GM12864 (cell line): Measurements from ENCODE around the gene GALNTL6.
A peak's percentile ranks its signal among the peaks of the same experiment; 100 is the strongest.

Experiments used
- DNase-seq: peaks from one replicate; pipeline ENCODE4 v3.0.0-alpha.2; 2011; ENCODE audit warnings: low read depth
- H3K4me3 ChIP-seq: 2 replicates; pipeline ENCODE4 v1.5.1; 2011; ENCODE audit warnings: mild to moderate bottlenecking, low read depth, low read length, control low read depth
- TF ChIP-seq, protein P1 (sequence below): IDR thresholded peaks from 2 replicates; pipeline ENCODE4 v1.5.1; 2011; ENCODE audit warnings: low read depth, mild to moderate bottlenecking, moderate library complexity, low read length, control low read depth, inconsistent platforms; ENCODE audit errors: missing control alignments

The GALNTL6 gene

DNA sequence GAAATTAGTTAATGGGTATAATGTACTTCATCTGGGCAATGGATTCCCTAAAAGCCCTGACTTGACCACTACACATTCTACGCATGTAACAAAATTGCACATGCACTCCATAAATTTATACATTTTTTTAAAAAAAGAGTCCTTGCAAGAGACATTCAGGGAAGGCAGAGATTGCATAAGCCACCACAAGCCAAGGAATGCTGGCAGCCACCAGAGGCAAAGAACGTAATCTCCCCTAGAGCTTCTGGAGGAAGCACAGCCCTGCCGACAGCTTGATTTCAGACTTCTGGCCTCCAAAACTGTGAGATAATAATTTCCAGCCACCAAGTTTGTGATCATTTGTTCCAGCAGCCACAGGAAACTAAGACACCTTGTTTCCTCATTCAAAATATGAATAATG, 1169.8 kb downstream of the GALNTL6 start:
- DNase-seq = no peak
- no peak overlapping the region for H3K4me3 ChIP-seq
- TF ChIP-seq, protein P1, sequence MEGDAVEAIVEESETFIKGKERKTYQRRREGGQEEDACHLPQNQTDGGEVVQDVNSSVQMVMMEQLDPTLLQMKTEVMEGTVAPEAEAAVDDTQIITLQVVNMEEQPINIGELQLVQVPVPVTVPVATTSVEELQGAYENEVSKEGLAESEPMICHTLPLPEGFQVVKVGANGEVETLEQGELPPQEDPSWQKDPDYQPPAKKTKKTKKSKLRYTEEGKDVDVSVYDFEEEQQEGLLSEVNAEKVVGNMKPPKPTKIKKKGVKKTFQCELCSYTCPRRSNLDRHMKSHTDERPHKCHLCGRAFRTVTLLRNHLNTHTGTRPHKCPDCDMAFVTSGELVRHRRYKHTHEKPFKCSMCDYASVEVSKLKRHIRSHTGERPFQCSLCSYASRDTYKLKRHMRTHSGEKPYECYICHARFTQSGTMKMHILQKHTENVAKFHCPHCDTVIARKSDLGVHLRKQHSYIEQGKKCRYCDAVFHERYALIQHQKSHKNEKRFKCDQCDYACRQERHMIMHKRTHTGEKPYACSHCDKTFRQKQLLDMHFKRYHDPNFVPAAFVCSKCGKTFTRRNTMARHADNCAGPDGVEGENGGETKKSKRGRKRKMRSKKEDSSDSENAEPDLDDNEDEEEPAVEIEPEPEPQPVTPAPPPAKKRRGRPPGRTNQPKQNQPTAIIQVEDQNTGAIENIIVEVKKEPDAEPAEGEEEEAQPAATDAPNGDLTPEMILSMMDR = no peak

DNA sequence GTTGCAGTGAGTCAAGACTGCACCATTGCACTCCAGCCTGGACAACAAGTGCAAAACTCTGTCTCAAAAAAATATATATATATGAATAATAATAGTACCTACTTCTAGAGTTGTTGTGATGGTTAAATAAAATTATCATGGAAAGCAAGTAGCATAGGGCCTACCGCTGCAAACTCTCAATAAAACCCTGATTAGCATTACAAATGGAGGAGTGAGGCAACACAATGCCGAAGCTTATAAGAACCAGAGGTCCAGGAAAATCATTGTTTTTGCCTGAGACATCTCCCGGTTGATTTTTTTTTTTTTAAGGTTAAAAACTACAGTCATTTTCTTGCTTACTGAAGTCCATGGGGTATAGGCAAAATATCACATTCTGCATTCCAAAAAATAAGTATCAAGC, 1170.4 kb downstream of the GALNTL6 start:
- no peak for DNase-seq
- no peak overlapping the region for H3K4me3 ChIP-seq
- TF ChIP-seq, protein P1 = no peak

DNA sequence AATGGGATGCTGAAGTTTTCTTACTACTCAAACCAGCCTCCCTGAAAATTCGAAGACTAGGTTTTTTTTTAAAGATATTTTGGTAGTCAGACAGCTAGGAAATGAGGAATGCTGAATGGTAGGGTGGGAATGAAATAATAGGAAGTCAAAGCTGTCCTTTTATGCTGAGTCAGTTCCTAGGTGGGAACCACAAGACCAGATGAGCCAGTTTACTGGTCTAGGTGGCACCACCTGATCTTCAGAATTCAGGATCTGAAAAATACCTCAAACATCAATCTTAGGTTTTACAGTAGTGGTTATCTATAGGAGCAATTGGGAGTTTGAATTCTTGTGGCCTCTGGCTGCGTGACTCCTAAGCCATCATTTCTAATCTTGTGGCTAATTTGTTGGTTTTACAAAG, 1172.3 kb downstream of the GALNTL6 start:
- H3K4me3 ChIP-seq = no peak overlapping the region
- no peak for DNase-seq
- TF ChIP-seq, protein P1 = no peak

DNA sequence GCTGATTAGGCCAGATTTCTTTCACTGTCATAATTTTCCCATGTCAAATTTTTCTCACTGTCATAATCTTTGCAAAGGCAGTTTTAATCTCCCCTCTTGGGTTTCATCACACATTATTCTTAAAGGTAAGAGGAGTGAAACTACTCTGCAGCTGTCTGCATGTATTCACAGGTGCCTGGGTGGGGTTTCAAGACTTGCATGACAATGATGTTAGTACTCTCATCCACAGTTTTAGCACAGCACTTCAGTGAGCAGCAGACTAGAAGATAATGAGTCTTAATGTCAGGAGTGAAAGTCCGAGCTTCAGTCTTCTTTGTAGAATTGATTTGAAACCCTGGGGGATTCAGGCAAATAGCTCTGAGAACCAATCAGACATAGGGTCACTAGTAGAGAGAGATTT, 1172.9 kb downstream of the GALNTL6 start:
- no peak overlapping the region for H3K4me3 ChIP-seq
- peak; percentile 26 for DNase-seq
- TF ChIP-seq, protein P1 = no peak

DNA sequence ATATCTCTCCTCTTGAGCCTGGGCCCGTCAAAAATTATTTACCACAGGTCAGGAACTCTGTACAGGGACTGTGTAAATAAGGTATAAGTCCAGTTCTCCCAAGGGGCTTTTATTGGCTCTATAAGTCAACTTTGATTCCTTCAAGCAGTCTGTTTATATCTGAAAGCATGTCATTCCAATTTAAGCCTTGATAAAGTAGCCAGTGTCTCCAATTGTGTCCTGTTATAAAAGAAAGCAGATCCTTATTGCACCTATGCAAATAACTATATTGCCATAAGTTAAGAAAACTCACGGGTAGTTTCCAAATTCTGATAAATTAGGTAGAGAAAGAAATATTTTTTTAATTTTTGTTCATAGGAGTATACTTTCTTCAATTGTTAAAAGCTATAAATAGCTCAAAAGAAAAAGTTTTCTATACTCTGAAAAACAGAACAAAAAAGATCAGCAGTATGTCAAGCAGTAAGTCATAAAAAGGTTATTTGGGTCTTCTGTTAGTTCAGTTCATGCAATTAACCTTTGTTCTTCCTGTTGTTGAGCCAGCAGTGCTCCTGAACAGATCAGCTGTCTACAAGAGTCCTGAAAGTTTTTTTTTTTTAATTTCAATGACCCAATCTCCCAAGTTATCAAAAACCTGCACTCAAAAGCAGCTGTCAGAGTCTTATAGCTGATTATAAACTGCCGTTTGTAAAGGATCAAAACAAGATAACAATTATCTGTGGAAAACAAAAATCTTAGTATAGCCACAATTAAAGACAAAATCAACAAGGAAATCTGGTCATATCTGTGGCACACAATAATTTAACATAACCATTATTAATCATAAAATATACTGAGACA, 1177.0 kb downstream of the GALNTL6 start:
- TF ChIP-seq, protein P1 = no peak
- DNase-seq = no peak
- H3K4me3 ChIP-seq = no peak overlapping the region

DNA sequence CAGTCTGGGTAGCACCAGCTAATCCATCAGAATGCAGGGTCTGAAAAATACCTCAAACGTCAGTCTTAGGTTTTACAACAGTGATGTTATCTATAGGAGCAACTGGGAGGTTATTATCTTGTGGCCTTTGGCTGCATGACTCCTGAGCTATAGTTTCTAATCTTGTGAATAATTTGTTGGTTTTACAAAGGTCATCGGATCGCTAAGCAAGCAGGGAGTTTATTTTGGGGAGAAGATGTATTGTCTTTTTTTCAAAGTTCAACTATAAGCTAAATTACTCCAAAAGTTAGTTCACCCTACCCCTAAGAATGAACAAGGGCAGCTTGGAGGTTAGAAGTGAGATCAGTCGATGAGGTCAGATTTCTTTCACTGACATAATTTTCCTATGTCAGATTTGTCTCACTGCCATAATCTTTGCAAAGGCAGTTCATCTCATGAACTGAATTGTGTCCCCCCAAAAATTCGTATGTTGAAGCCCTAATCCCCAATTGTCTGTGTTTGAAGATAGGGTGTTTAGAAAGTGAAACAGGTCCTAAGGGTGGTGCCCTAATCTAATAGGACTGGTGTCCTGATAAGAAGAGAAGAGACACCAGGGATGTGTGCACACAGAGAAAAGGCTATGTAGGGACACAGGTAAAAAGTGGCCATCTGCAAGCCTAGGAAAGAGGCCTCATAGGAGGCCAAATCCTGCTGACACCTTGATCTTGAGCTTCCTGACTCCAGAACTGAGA, 1179.6 kb downstream of the GALNTL6 start:
- H3K4me3 ChIP-seq = no peak overlapping the region
- TF ChIP-seq, protein P1 = no peak
- no peak for DNase-seq
